Osteoblast (primary cell): Measurements from ENCODE around the gene PARD3. TPM values are rescaled to one million over a fixed set of nuclear protein-coding genes. Genes with fewer than 3 reads are reported as not detected.
A peak's percentile ranks its signal among the peaks of the same experiment; 100 is the strongest.
"Not testable (repeated sequence)": the region's sequence is repeated elsewhere in the genome, so short reads cannot be mapped to it uniquely, and the experiment has no call there.

Source experiments
- DNase-seq: peaks from one replicate; pipeline ENCODE4 v3.0.0; 2011; ENCODE audit warnings: low spot score, mixed read lengths; ENCODE audit not compliant: insufficient read length; ENCODE audit errors: missing footprints
- H2AFZ ChIP-seq: 2 replicates; pipeline ENCODE4 v1.6.0; 2011; ENCODE audit warnings: mild to moderate bottlenecking, low read length
- H3K27ac ChIP-seq: 2 replicates; pipeline ENCODE4 v1.5.1; 2011; ENCODE audit warnings: mild to moderate bottlenecking, low read depth, low read length, moderate library complexity
- H3K27me3 ChIP-seq: 2 replicates; pipeline ENCODE4 v1.6.0; 2012; ENCODE audit warnings: mild to moderate bottlenecking, control low read depth, inconsistent platforms, low read length, moderate library complexity; ENCODE audit not compliant: insufficient read depth
- H3K36me3 ChIP-seq: 2 replicates; pipeline ENCODE4 v1.5.1; 2011; ENCODE audit warnings: mild to moderate bottlenecking, low read length, control low read depth, moderate library complexity; ENCODE audit not compliant: insufficient read depth
- H3K4me1 ChIP-seq: 2 replicates; pipeline ENCODE4 v1.5.1; 2011; ENCODE audit warnings: mild to moderate bottlenecking, low read length, control low read depth, moderate library complexity; ENCODE audit not compliant: insufficient read depth
- H3K4me2 ChIP-seq: 2 replicates; pipeline ENCODE4 v1.6.0; 2011; ENCODE audit warnings: mild to moderate bottlenecking, low read length; ENCODE audit not compliant: insufficient read depth
- H3K4me3 ChIP-seq: fragments of 200-600 bp; sonication (generic); 3 replicates; pipeline ENCODE4 v1.5.1; 2012; ENCODE audit warnings: mild to moderate bottlenecking, low read length, inconsistent platforms; ENCODE audit not compliant: insufficient read depth
- H3K79me2 ChIP-seq: 2 replicates; pipeline ENCODE4 v1.6.0; 2012; ENCODE audit warnings: mild to moderate bottlenecking, low read length, control low read depth, inconsistent platforms; ENCODE audit not compliant: insufficient read depth
- H3K9me3 ChIP-seq: 2 replicates; pipeline ENCODE4 v1.5.1; 2011; ENCODE audit warnings: low read depth, low read length, control low read depth
- H4K20me1 ChIP-seq: 2 replicates; pipeline ENCODE4 v1.6.0; 2012; ENCODE audit warnings: mild to moderate bottlenecking, low read length, control low read depth; ENCODE audit not compliant: insufficient read depth
- total RNA-seq: library from RNA; depleted of rRNA; stranded (reverse); fragments of >200 nt; gene quantifications from 2 replicates; pipeline ENCODE4 v1.2.3, GENCODE V29; 2012
- TF ChIP-seq, protein P1 (sequence below): IDR thresholded peaks from 2 replicates; pipeline ENCODE4 v1.5.1; 2011; ENCODE audit warnings: mild to moderate bottlenecking, low read depth, low read length, moderate library complexity; ENCODE audit errors: extremely low read depth

PARD3 gene
- total RNA-seq, 1 donor = 71.7 TPM

DNA sequence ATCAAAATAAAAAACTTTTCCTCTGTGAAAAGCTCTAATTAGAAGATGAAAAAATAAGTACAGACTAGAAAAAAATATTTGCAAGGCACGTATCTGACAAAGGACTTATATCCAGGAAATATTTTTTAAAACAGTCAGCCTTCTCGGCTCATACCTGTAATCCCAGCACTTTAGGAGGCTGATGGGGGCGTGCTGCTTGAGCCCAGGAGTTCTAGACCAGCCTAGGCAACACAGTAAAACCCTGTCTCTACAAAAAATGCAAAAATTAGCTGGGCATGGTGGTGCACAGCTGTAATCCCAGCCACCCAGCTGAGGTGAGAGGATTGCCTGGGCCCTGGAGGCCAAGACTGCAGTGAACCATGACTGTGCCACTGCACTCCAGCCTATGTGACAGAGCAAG, 542.8 kb downstream of the PARD3 start:
- Histone ChIP-seq H2AFZ (no peak overlapping the region), H4K20me1 (no peaks in the 10 kb centered on the region), H3K4me1 (peaks cover 4% of the 10 kb centered on the region), H3K27me3 (no peaks in the 10 kb centered on the region), H3K36me3 (no peaks in the 10 kb centered on the region), H3K79me2 (no peaks in the 10 kb centered on the region), H3K9me3 (no peaks in the 10 kb centered on the region), H3K4me3 (no peak overlapping the region), H3K4me2 (no peak overlapping the region), H3K27ac (no peak overlapping the region)
- DNase-seq = no peak
- TF ChIP-seq, protein P1, sequence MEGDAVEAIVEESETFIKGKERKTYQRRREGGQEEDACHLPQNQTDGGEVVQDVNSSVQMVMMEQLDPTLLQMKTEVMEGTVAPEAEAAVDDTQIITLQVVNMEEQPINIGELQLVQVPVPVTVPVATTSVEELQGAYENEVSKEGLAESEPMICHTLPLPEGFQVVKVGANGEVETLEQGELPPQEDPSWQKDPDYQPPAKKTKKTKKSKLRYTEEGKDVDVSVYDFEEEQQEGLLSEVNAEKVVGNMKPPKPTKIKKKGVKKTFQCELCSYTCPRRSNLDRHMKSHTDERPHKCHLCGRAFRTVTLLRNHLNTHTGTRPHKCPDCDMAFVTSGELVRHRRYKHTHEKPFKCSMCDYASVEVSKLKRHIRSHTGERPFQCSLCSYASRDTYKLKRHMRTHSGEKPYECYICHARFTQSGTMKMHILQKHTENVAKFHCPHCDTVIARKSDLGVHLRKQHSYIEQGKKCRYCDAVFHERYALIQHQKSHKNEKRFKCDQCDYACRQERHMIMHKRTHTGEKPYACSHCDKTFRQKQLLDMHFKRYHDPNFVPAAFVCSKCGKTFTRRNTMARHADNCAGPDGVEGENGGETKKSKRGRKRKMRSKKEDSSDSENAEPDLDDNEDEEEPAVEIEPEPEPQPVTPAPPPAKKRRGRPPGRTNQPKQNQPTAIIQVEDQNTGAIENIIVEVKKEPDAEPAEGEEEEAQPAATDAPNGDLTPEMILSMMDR = no peak

DNA sequence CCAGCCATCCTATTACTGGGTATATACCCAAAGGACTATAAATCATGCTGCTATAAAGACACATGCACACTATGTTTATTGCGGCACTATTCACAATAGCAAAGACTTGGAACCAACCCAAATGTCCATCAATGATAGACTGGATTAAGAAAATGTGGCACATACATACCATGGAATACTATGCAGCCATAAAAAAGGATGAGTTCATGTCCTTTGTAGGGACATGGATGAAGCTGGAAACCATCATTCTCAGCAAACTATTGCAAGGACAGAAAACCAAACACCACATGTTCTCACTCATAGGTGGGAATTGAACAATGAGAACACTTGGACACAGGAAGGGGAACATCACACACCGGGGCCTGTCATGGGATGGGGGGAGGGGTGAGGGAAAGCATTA, 546.7 kb downstream of the PARD3 start:
- not testable (repeated sequence) for DNase-seq, H3K27ac ChIP-seq, H3K4me2 ChIP-seq, H3K27me3 ChIP-seq, H2AFZ ChIP-seq, H3K79me2 ChIP-seq, H4K20me1 ChIP-seq, H3K9me3 ChIP-seq, H3K4me3 ChIP-seq, H3K36me3 ChIP-seq, H3K4me1 ChIP-seq

DNA sequence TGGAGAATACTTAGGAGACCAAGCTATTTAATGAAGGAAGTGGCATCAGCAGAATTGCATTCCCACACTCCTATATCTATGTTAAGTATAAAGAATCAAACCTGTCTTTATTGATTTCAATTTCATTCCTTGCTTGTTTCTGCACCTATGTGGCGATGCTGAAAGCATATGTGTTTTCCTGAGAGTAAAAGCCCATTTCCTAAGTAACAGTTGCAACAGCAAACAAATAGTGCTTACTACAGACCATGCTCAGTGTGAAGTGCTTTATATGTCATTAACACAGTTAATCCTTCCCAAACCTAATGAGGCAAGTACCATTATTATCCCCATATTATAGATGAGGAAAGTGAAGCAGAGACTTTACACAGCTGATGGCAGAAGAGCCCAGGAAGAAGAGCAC, 552.1 kb downstream of the PARD3 start:
- Histone ChIP-seq H4K20me1 (no peaks in the 10 kb centered on the region), H3K27ac (no peak overlapping the region), H3K36me3 (no peaks in the 10 kb centered on the region), H3K4me1 (no peaks in the 10 kb centered on the region), H3K4me3 (no peak overlapping the region), H3K27me3 (no peaks in the 10 kb centered on the region), H3K79me2 (no peaks in the 10 kb centered on the region), H3K4me2 (no peak overlapping the region), H3K9me3 (no peaks in the 10 kb centered on the region), H2AFZ (no peak overlapping the region)
- peak; percentile 42 for DNase-seq
- TF ChIP-seq, protein P1 = peak; percentile 29

DNA sequence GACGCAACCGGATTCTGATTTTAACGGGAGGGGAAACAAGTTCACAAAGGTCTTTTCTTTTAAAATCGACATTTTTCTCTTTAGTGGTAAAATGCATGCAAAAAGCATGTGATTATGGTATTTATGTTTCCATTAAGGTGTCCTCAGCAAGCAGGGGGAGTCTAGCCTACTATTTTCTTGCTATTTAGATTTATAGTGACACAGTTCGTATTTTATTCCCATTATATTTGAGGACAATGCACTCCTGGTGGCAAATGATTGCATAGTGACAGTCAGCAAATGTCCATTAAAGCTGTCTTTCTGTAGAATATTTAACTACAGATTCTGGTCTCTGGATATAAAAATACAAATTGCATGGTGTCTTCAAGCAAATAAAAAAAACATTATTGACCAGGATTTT, 554.2 kb downstream of the PARD3 start:
- no peak overlapping the region for H3K4me2 ChIP-seq
- H3K36me3 ChIP-seq = no peaks in the 10 kb centered on the region
- no peaks in the 10 kb centered on the region for H3K79me2 ChIP-seq
- H3K4me1 ChIP-seq = no peaks in the 10 kb centered on the region
- H3K27ac ChIP-seq = no peak overlapping the region
- no peaks in the 10 kb centered on the region for H3K27me3 ChIP-seq
- no peaks in the 10 kb centered on the region for H4K20me1 ChIP-seq
- no peak overlapping the region for H2AFZ ChIP-seq
- no peak for DNase-seq
- no peaks in the 10 kb centered on the region for H3K9me3 ChIP-seq
- no peak overlapping the region for H3K4me3 ChIP-seq
- TF ChIP-seq, protein P1 = no peak
